Ureter (tissue), 1 donor: ENCODE results near the gene KRTAP5-10. TPM values are rescaled to one million over a fixed set of nuclear protein-coding genes. Genes with fewer than 3 reads are reported as not detected.
"Not testable (repeated sequence)": the region's sequence is repeated elsewhere in the genome, so short reads cannot be mapped to it uniquely, and the experiment has no call there.

Experiments used
- DNase-seq: peaks from one replicate; pipeline ENCODE4 v3.0.0-alpha.2; 2020; ENCODE audit warnings: low spot score
- total RNA-seq: library from RNA; stranded (reverse); gene quantifications from one replicate; pipeline ENCODE4 v1.2.4, GENCODE V29; 2023
- donor health status: DM: yes; HTN: yes; CAD: no.

Gene KRTAP5-10
- total RNA-seq, 1 donor from 2014 or later, result 2.9 TPM

- DNase-seq, result no peak
Measured at GRCh38 chr11:71542879-71543777, 22.2 kb upstream of the KRTAP5-10 start.

GRCh38 chr11:71543866-71544265 lies 21.5 kb upstream of the KRTAP5-10 start:
- no peak for DNase-seq

- no peak for DNase-seq
Measured at GRCh38 chr11:71544525-71545214, 20.7 kb upstream of the KRTAP5-10 start.

- no peak for DNase-seq
Measured at GRCh38 chr11:71545405-71545966, 19.9 kb upstream of the KRTAP5-10 start.

- DNase-seq, result no peak
Measured at GRCh38 chr11:71548120-71548519, 17.2 kb upstream of the KRTAP5-10 start, which contains the start of gene KRTAP5-9. Gene KRTAP5-9 (plus strand): TSS chr11:71548420. CDS start chr11:71548658, 238 bp downstream.

- no peak for DNase-seq
Measured at GRCh38 chr11:71548716-71549151, 16.6 kb upstream of the KRTAP5-10 start.

- no peak for DNase-seq
Measured at GRCh38 chr11:71551711-71552110, 13.7 kb upstream of the KRTAP5-10 start.

- DNase-seq, result no peak
Measured at GRCh38 chr11:71554996-71555395, 10.4 kb upstream of the KRTAP5-10 start.

GRCh38 chr11:71555508-71555907 lies 9.9 kb upstream of the KRTAP5-10 start:
- no peak for DNase-seq

GRCh38 chr11:71556018-71556417 lies 9.3 kb upstream of the KRTAP5-10 start:
- no peak for DNase-seq

GRCh38 chr11:71557257-71557656 lies 8.1 kb upstream of the KRTAP5-10 start:
- no peak for DNase-seq

- no peak for DNase-seq
Measured at GRCh38 chr11:71558996-71559395, 6.4 kb upstream of the KRTAP5-10 start.

- DNase-seq, result no peak
Measured at GRCh38 chr11:71562120-71562519, 3.2 kb upstream of the KRTAP5-10 start.

GRCh38 chr11:71563406-71563805 lies 2.0 kb upstream of the KRTAP5-10 start:
- no peak for DNase-seq

GRCh38 chr11:71564430-71564829 lies 933 bp upstream of the KRTAP5-10 start:
- DNase-seq, result no peak

- DNase-seq, result no peak
Measured at GRCh38 chr11:71566081-71566620, 788 bp downstream of the KRTAP5-10 start.

GRCh38 chr11:71566626-71567599 lies 1.6 kb downstream of the KRTAP5-10 start:
- not testable (repeated sequence) for DNase-seq

GRCh38 chr11:71567633-71568032 lies 2.3 kb downstream of the KRTAP5-10 start:
- DNase-seq, result not testable (repeated sequence)

- DNase-seq, result no peak
Measured at GRCh38 chr11:71568704-71569349, 3.5 kb downstream of the KRTAP5-10 start.

- DNase-seq, result not testable (repeated sequence)
Measured at GRCh38 chr11:71571101-71571850, 5.9 kb downstream of the KRTAP5-10 start.
